GM11168 (cell line): ENCODE results near the gene TNP2.

ENCODE experiments used
- in situ Hi-C: fragments of 300-500 bp; cut with MboI; formaldehyde crosslinking; loops from one replicate; pipeline ENCODE4 v1.12.0; 2022; ENCODE audit warnings: low sequenced_read_pairs; ENCODE audit not compliant: unreplicated experiment

Gene TNP2

GRCh38 chr16:11258553-11259492 lies 10.3 kb downstream of the TNP2 start:
- in situ Hi-C loops, result no loop called here

DNA sequence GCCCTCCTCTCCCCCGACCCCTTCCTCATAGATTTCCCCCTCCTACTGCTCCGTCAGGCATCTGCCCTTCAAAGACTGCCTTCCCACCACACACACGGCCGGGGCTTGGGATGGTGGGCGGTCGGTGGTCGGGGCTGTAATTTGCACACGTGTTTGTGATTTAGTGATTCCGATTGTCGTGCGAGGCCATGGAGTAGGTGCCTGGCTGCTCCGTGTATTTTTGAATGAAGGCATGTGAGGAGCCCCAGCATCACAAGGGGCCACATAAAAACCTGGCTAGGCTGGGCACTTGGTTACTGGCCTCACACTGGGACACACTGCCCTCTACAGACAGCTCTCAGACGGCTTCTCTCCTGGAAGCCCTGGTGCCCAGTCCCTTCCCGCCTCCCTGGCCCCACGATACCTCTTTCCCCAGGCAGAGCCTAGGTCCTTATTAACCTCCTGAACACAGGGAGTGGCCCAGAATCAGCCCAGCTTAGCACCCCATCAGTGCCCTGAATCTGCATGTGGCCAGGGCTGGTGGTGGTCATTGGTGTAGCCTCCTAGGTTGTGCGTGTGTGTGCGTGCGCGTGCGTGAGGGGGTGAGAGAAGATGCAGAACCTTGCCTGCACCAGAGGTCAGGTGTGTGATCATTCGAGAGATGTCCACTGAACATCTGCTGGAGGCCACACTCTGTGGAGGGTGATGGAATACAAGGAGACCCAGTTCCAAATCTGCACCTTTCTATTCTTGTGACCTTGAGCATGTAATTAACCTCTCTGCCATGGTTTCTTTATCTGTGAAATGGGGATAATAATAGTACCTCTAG lies 11.8 kb downstream of the TNP2 start:
- in situ Hi-C loops, result no loop called here

- in situ Hi-C loops, result no loop called here
Measured at GRCh38 chr16:11256661-11257130, 12.4 kb downstream of the TNP2 start.

DNA sequence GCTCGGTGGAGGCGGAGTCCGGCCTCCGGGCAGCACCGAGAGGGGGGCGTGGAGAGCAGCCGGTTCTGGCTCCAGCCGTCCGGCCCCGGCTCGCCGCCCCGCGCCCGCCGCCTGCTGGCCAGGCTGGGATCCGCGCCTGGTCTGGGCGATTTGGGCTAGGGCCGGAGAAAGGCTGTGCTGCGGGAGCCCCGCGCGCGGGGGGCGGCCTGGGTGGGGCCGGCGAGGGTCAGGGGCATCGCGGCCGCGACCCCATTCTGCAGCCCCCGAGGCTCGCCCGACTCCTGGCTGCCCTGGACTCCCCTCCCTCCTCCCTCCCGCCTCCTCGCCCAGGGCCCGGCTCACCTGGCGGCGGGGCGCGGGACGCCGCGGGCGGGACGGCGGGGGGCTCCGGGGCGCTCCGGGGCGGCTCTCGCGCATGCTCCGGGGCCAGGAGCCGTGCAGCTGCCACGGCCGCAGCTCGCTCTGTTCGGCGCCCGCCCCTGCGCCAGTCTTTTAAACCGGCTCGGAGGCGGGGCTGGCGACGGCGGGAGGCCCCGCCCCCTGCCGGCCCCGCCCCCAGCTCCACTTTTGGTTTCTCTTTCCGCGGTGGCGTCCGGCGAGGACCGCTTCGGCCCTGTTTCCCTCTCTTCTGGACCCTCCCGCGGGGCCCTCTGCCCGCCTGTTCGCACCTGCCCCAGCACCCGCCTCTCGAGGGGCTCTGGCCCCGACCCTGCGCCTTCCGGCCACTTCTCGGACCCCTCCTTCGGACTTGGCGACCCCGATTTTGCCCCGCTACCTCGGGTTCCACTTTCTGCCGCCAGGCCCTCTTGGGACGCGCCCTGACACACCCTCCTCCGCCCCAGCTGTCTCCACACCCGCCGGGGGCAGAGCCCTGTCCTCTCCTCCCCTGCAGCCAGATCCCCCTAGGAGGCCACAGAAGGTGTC lies 13.1 kb downstream of the TNP2 start, which contains the start of gene SOCS1:
SOCS1 (minus strand) TSS at position 468 of the 924 bp plus-strand sequence. CDS start 726 bp downstream, outside the sequence.
- in situ Hi-C loops, result no loop called here

DNA sequence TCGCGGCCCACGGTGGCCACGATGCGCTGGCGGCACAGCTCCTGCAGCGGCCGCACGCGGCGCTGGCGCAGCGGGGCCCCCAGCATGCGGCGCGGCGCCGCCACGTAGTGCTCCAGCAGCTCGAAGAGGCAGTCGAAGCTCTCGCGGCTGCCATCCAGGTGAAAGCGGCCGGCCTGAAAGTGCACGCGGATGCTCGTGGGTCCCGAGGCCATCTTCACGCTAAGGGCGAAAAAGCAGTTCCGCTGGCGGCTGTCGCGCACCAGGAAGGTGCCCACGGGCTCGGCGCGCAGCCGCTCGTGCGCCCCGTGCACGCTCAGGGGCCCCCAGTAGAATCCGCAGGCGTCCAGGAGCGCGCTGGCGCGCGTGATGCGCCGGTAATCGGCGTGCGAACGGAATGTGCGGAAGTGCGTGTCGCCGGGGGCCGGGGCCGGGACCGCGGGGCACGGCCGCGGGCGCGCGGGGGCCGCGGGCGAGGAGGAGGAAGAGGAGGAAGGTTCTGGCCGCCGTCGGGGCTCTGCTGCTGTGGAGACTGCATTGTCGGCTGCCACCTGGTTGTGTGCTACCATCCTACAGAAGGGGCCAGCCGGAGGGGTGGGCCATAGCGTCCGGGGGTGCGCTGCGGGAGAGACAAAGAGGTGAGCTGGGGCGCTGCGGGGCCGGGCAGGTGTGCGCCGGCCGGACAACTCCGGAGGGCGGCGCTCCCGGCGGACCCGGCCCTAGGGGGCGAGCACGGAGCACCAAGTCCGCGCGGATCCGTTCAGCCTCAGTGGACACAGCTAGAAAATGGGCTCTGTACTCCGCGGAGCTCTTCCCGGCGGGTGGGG lies 14.0 kb downstream of the TNP2 start:
- in situ Hi-C loops, result no loop called here

DNA sequence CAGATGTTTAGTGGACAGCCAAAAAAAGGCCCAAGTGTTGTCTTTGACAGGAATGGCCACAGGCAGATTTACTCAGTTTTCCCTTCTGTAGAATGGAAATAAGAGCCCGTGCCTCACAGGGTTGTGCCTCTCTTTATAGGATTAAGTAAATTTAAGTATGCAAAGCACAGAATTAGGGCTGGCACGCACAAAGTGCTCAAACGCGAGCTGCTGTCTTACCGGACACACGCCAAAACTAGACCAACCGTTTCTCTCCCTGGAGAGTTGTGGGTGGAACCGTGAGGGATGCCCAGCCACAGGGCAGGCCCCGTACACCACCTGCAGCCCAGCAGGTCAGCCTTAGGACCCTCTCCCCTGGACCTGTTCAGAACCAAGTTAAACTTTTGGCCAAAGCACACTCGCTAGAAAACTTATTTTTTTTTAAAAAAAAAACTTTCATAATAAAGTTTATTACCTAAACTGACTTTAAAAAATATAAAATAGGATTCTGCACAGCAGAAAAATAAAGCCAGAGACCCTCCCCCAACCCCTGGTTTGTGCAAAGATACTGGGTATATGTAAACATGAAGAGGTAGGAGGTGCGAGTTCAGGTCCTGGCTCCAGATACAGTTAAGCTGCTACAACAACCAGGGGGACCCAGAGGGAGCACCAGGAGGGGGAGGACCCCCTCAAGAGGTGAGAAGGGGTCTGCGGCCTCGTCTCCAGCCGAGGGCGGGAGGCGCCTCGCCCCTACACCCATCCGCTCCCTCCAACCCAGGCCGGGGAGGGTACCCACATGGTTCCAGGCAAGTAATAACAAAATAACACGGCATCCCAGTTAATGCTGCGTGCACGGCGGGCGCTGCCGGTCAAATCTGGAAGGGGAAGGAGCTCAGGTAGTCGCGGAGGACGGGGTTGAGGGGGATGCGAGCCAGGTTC lies 14.9 kb downstream of the TNP2 start:
- in situ Hi-C loops, result no loop called here

GRCh38 chr16:11253009-11253994 lies 15.8 kb downstream of the TNP2 start:
- in situ Hi-C loops, result no loop called here

- in situ Hi-C loops, result no loop called here
Measured at GRCh38 chr16:11252482-11252931, 16.6 kb downstream of the TNP2 start.

DNA sequence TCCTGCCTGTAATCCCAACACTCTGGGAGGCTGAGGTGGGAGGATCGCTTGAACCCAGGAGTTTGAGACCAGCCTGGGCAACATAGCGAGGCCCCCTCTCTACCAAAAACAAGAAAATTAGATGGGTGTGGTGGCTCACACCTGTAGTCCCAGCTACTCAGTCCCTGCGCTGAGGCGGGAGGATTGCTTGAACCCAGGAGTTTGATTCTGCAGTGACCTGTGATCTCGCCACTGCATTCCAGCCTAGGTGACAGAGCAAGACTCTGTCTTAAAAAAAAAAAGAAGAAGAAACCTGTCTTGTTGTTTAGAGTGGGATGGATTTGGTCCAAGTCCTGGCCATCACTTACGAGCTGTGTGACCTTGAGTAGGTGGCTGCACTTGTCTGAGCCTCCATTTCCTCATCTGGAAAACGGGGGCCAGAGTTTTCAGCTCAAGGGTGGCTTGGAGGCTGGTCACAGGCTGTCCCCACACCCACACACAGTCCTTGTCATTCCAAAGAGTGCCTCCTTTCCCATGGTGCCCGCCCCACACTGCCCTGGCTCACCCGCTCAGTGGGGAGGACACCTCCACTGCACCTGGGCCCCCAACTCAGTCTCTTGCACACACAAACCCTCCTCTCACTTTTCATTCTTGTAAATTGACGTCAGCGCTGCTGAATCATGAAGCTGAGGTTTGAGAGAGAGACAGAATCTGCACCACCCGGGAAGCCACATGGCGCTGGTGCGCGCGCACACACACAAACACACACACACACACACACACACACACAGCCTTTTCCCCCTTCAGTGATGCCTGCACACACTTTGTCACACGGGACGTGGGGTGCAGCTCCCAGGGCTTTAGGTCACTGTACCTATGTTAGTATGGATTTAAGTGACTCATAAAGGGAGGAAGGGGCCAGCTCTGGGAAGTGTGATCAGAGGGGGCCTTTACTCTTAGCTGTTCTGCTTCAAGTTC lies 17.3 kb downstream of the TNP2 start:
- in situ Hi-C loops, result no loop called here

DNA sequence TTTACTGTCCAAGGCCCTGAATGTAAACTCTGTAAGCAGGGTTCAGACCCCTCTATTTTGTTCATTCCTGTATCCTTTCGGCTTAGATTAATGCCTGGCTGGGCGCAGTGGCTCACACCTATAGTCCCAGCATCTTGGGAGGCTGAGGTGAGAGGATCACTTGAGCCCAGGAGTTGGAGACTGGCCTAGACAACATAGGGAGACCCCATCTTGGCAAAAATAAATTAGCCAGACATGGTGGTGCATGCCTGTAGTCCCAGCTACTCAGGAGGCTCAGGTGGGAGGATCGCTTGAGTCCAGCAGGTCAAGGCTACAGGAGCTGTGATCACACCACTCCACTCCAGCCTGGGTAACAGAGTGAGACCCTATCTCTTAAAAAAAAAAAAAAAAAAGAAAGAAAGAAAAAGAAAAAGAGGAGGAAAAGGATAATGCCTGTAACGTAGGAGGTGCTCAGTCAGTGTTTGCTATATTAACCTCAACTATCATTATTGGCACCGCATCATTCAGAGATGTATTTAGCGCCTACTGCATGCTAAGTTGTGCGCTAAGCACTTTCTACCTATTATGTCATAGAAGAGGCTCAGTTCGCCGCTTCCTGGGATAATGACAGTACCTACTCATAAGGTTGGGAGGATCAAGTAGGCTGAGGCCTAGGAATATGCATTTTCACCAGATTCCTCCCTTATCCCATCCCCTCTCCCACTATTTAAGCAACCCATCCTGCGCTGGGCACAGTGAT lies 18.2 kb downstream of the TNP2 start:
- in situ Hi-C loops, result no loop called here

- in situ Hi-C loops, result no loop called here
Measured at GRCh38 chr16:11250091-11250785, 18.9 kb downstream of the TNP2 start.

DNA sequence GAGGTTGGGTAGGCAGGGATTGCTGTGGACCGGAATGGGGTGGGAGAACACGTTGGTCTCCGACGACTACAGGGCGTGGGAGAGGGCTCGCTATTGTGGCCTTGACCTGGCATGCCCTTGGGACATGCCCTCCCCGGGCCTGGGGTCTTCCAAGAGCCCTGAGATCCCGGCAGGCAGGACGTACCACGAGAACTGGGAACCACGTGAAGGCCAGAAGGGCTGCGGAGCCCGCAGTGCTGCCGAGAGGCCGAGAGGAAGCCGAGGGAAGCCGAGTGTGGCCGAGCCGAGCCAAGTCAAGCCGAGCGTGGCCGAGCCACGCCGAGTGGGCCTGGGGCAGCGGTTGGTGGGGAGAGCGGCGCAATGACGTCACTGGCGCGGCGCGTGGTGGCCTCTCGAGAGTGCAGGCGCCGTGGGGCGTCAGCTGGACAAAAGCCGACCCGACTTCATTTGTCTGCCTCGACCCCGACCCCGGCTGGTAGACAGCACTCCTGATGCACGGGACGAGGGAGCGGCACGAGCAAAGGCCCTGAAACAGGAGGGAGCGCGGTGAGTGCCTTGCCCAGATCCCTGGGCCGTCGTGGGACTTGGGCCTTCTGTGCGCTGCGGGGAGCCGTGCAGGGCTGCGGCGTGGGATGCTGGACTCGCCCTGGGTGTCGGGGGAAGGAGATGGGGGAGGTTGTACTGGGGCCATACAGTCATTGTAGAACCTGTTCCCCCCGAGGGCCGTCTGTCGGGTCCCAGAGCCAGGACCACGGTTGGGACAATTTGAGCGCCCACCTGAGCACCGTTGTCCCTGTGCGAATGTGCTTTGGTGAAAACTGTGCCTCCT lies 19.7 kb downstream of the TNP2 start:
- in situ Hi-C loops, result loop anchor here (5.0 kb wide), 1 partner anchor 282 kb away; no protein-coding TSS in a partner anchor

GRCh38 chr16:11248133-11248532 lies 21.0 kb downstream of the TNP2 start:
- in situ Hi-C loops, result loop anchor here (5.0 kb wide), 1 partner anchor 281 kb away; no protein-coding TSS in a partner anchor
